OCI-LY1 (cell line): ENCODE results near the gene STEAP3.

Experiments used
- H2AFZ ChIP-seq: fragments of 200-600 bp; sonication (generic), shearing (Covaris generic); 2 replicates; pipeline ENCODE4 v1.6.0; 2014; ENCODE audit warnings: antibody characterized with exemption, mild to moderate bottlenecking, low read length
- H3F3A ChIP-seq: fragments of 200-600 bp; sonication (generic), shearing (Covaris generic); 2 replicates; pipeline ENCODE4 v1.6.0; 2014; ENCODE audit warnings: mild to moderate bottlenecking, antibody characterized with exemption, low read length, moderate library complexity; ENCODE audit not compliant: insufficient read depth
- H3K27ac ChIP-seq: fragments of 200-600 bp; sonication (generic); 2 replicates; pipeline ENCODE4 v1.5.1; 2014; ENCODE audit warnings: low read length, mixed run types, mild to moderate bottlenecking, low read depth; ENCODE audit not compliant: poor library complexity, severe bottlenecking
- H3K27me3 ChIP-seq: fragments of 200-600 bp; sonication (generic); 2 replicates; pipeline ENCODE4 v1.6.0; 2014; ENCODE audit warnings: antibody characterized with exemption, mild to moderate bottlenecking, low read length, moderate library complexity; ENCODE audit not compliant: insufficient read depth
- H3K36me3 ChIP-seq: fragments of 200-600 bp; sonication (generic); 2 replicates; pipeline ENCODE4 v1.6.1; 2014; ENCODE audit warnings: mild to moderate bottlenecking, antibody characterized with exemption, low read length, moderate library complexity, mixed read lengths; ENCODE audit not compliant: insufficient read depth
- H3K4me1 ChIP-seq: fragments of 200-600 bp; sonication (generic); 2 replicates; pipeline ENCODE4 v1.5.1; 2014; ENCODE audit warnings: mild to moderate bottlenecking, low read length, moderate library complexity; ENCODE audit not compliant: insufficient read depth, severe bottlenecking
- H3K4me2 ChIP-seq: fragments of 200-600 bp; sonication (generic), shearing (Covaris generic); 2 replicates; pipeline ENCODE4 v1.6.1; 2014; ENCODE audit warnings: low read length
- H3K4me3 ChIP-seq: fragments of 200-600 bp; sonication (generic); 2 replicates; pipeline ENCODE4 v1.5.1; 2014; ENCODE audit warnings: low read length, low read depth, mild to moderate bottlenecking, mixed read lengths; ENCODE audit not compliant: poor library complexity, severe bottlenecking
- H3K79me2 ChIP-seq: fragments of 200-600 bp; shearing (Covaris generic); 2 replicates; pipeline ENCODE4 v1.6.1; 2016; ENCODE audit warnings: mixed run types, low read length, mixed read lengths; ENCODE audit not compliant: insufficient read depth
- H3K9ac ChIP-seq: fragments of 200-600 bp; sonication (generic), shearing (Covaris generic); 2 replicates; pipeline ENCODE4 v1.6.1; 2014; ENCODE audit warnings: mild to moderate bottlenecking, low read length, mixed read lengths
- H3K9me2 ChIP-seq: fragments of 200-600 bp; sonication (generic), shearing (Covaris generic); 2 replicates; pipeline ENCODE4 v1.6.1; 2014; ENCODE audit warnings: low read depth, mild to moderate bottlenecking, low read length, mixed read lengths
- H3K9me3 ChIP-seq: fragments of 200-600 bp; shearing (Covaris generic); 2 replicates; pipeline ENCODE4 v1.6.1; 2014; ENCODE audit warnings: low read length, mixed read lengths
- H4K20me1 ChIP-seq: fragments of 200-600 bp; sonication (generic), shearing (Covaris generic); 2 replicates; pipeline ENCODE4 v1.6.0; 2016; ENCODE audit warnings: mild to moderate bottlenecking, low read length; ENCODE audit not compliant: insufficient read depth
- CTCF ChIP-seq: fragments of 200-600 bp; sonication (generic), shearing (Covaris generic); IDR thresholded peaks from 2 replicates; pipeline ENCODE4 v1.5.1; 2017; ENCODE audit warnings: mild to moderate bottlenecking, antibody characterized with exemption, low read length, moderate library complexity, mixed read lengths
- EZH2 ChIP-seq: fragments of 200-600 bp; sonication (generic), shearing (Covaris generic); IDR thresholded peaks from 2 replicates; pipeline ENCODE4 v1.8.0; 2017; ENCODE audit warnings: borderline replicate concordance, mixed run types, mild to moderate bottlenecking, antibody characterized with exemption, low read length, moderate library complexity, mixed read lengths

STEAP3 gene

GRCh38 chr2:119218478-119219064 lies 5.1 kb upstream of the STEAP3 start:
- Histone ChIP-seq H3K9me3 (no peaks in the 10 kb centered on the region), H3K79me2 (no peaks in the 10 kb centered on the region), H3K4me1 (no peaks in the 10 kb centered on the region), H3K27me3 (no peaks in the 10 kb centered on the region), H3F3A (no peaks in the 10 kb centered on the region), H3K4me2 (no peak overlapping the region), H3K27ac (no peak overlapping the region), H3K36me3 (no peaks in the 10 kb centered on the region), H3K9ac (no peak overlapping the region), H2AFZ (no peak overlapping the region), H3K4me3 (no peak overlapping the region), H3K9me2 (no peaks in the 10 kb centered on the region), H4K20me1 (no peaks in the 10 kb centered on the region)
- TF ChIP-seq CTCF (no peak), EZH2 (no peak)

GRCh38 chr2:119219873-119220272 lies 3.8 kb upstream of the STEAP3 start:
- no peak overlapping the region for H3K4me2 ChIP-seq
- H2AFZ ChIP-seq, result no peak overlapping the region
- no peak overlapping the region for H3K4me3 ChIP-seq
- no peak overlapping the region for H3K27ac ChIP-seq
- H3K9ac ChIP-seq, result no peak overlapping the region
- no peaks in the 10 kb centered on the region for H3K27me3 ChIP-seq
- no peaks in the 10 kb centered on the region for H3F3A ChIP-seq
- TF ChIP-seq CTCF, result no peak
- no peak for TF ChIP-seq EZH2
- H3K9me3 ChIP-seq, result no peaks in the 10 kb centered on the region
- no peaks in the 10 kb centered on the region for H3K36me3 ChIP-seq
- H3K79me2 ChIP-seq, result no peaks in the 10 kb centered on the region
- no peaks in the 10 kb centered on the region for H4K20me1 ChIP-seq
- H3K9me2 ChIP-seq, result no peaks in the 10 kb centered on the region
- H3K4me1 ChIP-seq, result no peaks in the 10 kb centered on the region

- H3K9me2 ChIP-seq, result no peaks in the 10 kb centered on the region
- no peak overlapping the region for H3K27ac ChIP-seq
- no peaks in the 10 kb centered on the region for H3K79me2 ChIP-seq
- H3K4me2 ChIP-seq, result no peak overlapping the region
- H3K9ac ChIP-seq, result no peak overlapping the region
- no peak overlapping the region for H2AFZ ChIP-seq
- no peaks in the 10 kb centered on the region for H3K9me3 ChIP-seq
- H3K36me3 ChIP-seq, result no peaks in the 10 kb centered on the region
- no peak overlapping the region for H3K4me3 ChIP-seq
- H3K27me3 ChIP-seq, result no peaks in the 10 kb centered on the region
- no peaks in the 10 kb centered on the region for H3K4me1 ChIP-seq
- TF ChIP-seq EZH2 (no peak), CTCF (no peak)
- H3F3A ChIP-seq, result no peaks in the 10 kb centered on the region
- H4K20me1 ChIP-seq, result no peaks in the 10 kb centered on the region
These were observed 2.8 kb upstream of the STEAP3 start for GRCh38 chr2:119220720-119221301.
